HG02973 (cell line): Measurements from ENCODE around the gene CSN2.
"Not testable (repeated sequence)": the region's sequence is repeated elsewhere in the genome, so short reads cannot be mapped to it uniquely, and the experiment has no call there.

Source experiments
- ATAC-seq: cut with Tn5 transposase; IDR thresholded peaks from one replicate; pipeline ENCODE4 v1.9.1; 2021; ENCODE audit warnings: moderate library complexity; ENCODE audit not compliant: unreplicated experiment

CSN2 gene, protein sequence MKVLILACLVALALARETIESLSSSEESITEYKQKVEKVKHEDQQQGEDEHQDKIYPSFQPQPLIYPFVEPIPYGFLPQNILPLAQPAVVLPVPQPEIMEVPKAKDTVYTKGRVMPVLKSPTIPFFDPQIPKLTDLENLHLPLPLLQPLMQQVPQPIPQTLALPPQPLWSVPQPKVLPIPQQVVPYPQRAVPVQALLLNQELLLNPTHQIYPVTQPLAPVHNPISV

GRCh38 chr4:69965628-69966027, at the start of gene CSN2:
CSN2 (minus strand) TSS chr4:69965728; CDS start chr4:69960995, 4,733 bp downstream.
- ATAC-seq, result no peak

DNA sequence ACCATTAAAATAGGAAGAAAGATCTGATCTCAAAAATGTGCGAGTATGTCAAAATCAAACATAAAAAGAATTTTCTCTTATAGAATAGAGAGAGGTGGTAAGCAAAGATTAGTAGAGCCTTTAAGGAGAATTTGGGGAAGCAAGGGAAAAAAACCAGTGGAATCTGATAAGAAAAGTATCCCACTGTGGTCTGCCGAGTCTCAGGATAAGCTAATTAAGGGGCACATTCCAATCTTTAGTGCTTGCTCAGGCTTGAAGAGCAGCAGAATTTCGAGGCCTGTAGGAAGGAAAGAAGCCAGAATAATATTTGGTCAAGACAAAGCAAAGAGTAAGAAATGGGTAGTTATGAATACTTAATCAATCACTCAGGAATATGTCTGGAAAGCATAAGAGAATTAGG, 43.2 kb upstream of the CSN2 start:
- ATAC-seq, result no peak

DNA sequence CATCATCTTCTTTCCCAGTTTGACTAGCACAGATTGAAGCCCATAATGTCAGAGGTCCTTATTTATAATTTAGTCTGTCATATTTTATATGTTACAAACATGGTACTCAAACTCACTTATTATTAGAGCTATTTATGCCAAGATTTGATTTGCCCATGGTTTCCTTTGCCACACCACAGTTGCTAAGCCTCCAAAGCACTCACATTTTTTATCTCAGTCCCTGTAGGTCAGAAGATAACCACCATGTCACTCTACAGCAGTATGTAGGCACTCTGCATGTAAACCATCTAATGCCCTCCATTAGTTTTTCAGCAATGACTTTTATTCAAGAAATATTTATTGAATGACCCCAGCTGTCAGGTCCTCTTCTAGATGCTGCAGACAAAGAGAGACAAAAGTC, 37.0 kb upstream of the CSN2 start:
- no peak for ATAC-seq

DNA sequence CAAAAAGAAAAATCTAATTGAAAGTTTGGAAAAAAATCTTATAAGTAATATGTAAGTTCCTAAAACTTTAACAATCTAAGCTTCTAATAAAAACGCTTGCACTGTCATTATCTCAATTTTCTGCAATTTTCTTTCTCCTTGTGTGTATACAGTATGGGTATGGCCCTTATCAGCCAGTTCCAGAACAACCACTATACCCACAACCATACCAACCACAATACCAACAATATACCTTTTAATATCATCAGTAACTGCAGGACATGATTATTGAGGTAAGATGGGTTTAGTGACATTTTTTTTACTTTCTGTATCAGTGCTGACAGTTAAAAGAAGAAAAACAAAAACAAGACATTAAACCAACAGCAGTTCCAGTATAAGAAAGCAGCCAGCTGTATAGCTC, 35.2 kb upstream of the CSN2 start:
- no peak for ATAC-seq

DNA sequence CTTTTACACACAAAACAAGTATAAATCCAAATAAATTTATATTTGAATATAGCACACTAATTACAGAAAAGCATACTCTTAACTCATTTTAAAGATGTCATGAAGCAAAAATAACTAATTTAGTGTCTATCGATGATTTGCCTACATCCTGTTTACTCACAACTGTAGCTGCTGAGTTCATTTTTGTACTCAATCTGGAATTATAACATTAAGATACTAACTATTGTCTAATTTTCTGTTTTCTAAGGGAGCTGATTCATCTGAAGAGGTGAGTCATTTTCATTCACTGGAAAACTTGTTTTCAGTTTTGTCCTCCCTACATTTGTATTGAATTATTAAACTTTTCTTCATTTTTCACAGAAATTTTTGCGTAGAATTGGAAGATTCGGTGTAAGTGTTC, 33.9 kb upstream of the CSN2 start:
- no peak for ATAC-seq

GRCh38 chr4:69995526-69996016, 30.0 kb upstream of the CSN2 start, which contains the start of gene STATH:
STATH (plus strand) TSS chr4:69995966; CDS start chr4:69998438, 2,472 bp downstream.
- no peak for ATAC-seq

DNA sequence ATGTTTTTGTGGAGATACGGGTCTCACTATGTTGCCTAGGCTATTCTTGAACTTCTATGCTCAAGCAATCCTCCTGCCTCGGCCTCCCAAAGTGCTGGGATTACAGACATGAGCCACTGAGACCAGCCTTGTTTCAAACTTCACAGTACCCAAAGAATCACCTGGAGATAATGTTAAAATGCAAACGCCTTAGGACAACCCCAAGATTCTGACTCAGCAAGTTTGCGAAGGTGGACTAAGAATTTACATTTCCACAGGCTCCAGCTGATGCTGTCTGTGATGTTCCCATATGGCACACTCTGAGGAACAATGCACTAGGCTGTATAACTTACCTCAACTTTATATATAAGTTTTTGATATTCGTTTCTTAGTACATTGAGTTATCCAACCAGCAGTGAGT, 29.3 kb upstream of the CSN2 start:
- ATAC-seq, result no peak

- no peak for ATAC-seq
These were observed 25.5 kb upstream of the CSN2 start for GRCh38 chr4:69991016-69991415.

DNA sequence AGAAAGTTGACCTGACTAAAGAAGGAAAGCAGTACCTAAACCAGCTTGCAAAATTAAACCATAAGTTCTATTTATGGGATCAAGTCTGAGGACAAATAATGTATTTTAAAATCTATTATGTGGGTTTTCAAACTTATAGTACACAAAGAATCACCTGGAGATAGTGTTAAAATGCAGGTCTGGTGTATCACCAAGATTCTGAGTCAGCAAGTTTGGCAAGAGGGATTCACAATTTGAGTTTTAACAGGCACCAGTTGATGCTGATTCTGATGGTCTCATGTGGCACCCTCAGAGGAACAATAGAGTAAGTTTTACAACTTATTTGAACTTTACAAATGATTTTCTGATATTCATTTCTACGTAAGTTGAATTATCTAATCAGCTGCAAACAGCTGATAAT, 21.1 kb upstream of the CSN2 start:
- no peak for ATAC-seq

- no peak for ATAC-seq
These were observed 18.5 kb upstream of the CSN2 start for GRCh38 chr4:69984030-69984443.

- ATAC-seq, result no peak
These were observed 12.1 kb upstream of the CSN2 start for GRCh38 chr4:69977582-69977981.

GRCh38 chr4:69974631-69975030, 9.1 kb upstream of the CSN2 start:
- no peak for ATAC-seq

GRCh38 chr4:69970071-69970470, 4.5 kb upstream of the CSN2 start:
- ATAC-seq, result no peak

GRCh38 chr4:69957209-69957608, 8.3 kb downstream of the CSN2 start:
- no peak for ATAC-seq

DNA sequence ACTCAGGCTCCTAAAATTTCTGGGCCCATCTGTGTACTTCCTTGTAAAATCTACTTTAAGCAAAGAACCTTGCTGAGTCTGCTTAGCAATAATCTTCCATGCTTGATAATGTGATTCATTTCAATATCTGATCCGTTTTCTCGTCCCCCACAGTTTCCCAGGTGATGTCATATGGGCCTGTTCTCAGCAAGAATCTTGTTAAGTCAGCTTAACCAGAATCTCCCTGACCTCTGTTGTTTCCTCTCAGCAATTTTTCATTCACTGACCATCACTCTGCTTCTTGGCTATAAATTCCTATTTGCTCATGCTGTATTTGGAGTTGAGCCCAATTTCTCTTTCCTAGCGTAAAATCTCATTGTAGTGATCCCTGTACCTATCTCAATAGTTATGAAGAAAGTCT, 13.9 kb downstream of the CSN2 start:
- no peak for ATAC-seq

- ATAC-seq, result no peak
These were observed 29.0 kb downstream of the CSN2 start for GRCh38 chr4:69936566-69936965.

DNA sequence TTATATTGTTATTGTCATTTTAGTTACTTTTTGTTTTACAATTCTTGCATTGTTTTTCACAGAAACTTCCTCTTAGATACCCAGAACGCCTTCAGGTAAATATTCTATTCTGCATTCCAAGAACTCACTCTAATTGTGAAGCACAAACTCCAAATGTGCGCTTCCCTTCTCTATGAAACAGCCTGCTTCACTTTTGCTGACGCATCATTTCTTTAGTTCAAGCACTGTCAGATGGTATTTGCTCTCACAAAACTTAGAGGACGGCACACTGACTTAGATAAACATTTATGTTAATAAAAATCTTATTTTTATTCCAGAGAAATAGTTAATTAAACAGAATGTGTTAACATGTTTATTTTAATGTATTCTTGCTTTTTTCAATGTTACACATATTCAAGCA, 31.4 kb downstream of the CSN2 start:
- ATAC-seq, result no peak

DNA sequence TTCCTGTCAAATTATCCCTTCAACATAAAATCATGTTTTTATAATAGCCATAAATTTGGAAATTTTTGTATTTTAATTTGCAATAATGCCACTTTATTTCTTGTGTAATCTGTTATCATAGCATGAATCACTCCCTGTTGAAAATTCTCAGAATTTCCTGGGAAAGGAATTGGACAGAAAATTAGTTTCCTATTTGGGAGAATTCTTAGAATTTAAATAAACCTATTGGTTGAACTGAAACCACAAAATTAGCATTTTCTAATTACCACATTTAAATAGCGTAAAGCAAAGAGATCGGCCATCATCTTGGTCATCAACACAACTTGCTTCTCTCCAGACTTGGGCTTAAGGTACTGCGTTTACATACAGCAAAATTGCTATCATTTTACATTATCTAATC, 34.8 kb downstream of the CSN2 start, which contains the start of gene CSN1S1:
CSN1S1 (plus strand) TSS at position 301 of the 400 bp plus-strand sequence. CDS start 1,488 bp downstream, outside the sequence.
- no peak for ATAC-seq

DNA sequence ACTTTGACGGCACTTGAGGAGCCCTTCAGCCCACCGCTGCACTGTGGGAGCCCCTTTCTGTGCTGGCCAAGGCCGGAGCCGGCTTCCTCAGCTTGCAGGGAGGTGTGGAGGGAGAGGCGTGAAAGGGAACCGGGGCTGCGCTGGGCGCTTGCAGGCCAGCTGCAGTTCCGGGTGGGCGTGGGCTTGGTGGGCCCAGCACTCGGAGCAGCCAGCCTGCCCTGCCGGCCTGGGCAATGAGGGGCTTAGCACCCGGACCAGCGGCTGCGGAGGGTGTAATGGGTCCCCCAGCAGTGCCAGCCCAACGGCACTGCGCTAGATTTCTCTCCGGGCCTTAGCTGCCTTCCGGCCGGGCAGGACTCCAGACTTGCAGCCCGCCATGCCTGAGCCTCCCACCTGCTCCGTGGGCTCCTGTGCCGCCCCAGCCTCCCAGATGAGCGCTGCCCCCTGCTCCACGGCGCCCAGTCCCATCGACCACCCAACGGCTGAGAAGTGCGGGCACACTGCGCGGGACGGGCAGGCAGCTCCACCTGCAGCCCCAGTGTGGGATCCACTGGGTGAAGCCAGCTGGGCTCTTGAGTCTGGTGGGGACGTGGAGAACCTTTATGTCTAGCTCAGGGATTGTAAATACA, 41.6 kb downstream of the CSN2 start:
- ATAC-seq, result not testable (repeated sequence)

GRCh38 chr4:69920874-69921273, 44.7 kb downstream of the CSN2 start:
- ATAC-seq, result no peak

DNA sequence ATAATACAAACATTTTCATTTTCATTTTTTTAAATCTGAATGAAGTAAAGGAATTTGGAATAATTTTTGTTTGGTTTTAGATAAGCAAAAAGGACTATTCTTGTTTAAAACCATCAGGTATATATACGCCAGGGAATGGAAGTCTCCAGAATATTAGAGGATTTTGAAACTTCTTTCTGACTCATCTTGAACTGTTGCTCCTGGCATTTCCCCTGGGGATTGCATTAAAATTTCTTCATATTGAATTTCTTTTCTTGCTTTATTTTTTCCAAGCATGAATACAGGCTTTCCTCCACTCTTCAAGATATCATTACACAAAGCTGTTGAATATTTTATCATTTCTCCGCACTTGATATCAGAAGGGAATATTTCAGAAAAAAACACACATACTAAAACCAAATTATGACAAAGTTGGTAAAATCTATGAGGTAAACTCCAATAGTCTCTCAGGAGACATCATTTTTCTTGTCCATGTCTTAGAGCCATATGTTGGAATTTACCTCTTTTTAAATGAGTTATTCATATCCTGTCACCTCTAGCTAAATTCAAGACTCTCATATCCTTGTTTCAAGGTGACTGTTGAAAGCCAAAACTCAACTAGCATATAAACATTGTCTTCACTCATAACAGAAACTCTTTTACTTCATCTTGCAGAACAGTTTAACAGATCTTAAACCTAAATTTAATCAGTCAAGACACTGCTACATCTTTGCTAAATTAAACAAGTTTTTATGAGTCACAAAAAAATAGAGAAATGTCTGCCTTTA, 55.3 kb downstream of the CSN2 start:
- ATAC-seq, result peak; percentile 97

GRCh38 chr4:69909195-69909594, 56.3 kb downstream of the CSN2 start:
- no peak for ATAC-seq
